H54 (cell line): ENCODE data around the gene GPC6.

Source experiments
- DNase-seq: peaks from one replicate; pipeline ENCODE4 v3.0.0; 2011; ENCODE audit warnings: low spot score, mixed read lengths; ENCODE audit not compliant: insufficient read length
- FAIRE-seq: peaks from 3 replicates; lab custom pipeline; 2011; peaks lifted over from hg19 to GRCh38; lab: Jason Lieb, UNC
- POLR2A ChIP-seq: IDR thresholded peaks from 2 replicates; pipeline ENCODE4 v1.6.1; 2011; ENCODE audit warnings: low read depth, mild to moderate bottlenecking, low read length

The GPC6 gene

GRCh38 chr13:93577105-93577504, 350.5 kb downstream of the GPC6 start:
- no peak for DNase-seq
- peak; percentile 45 for FAIRE-seq
- TF ChIP-seq POLR2A, result no peak

GRCh38 chr13:93589788-93590187, 363.2 kb downstream of the GPC6 start:
- no peak for TF ChIP-seq POLR2A
- no peak for DNase-seq
- no peak for FAIRE-seq

GRCh38 chr13:93603043-93603442, 376.4 kb downstream of the GPC6 start:
- DNase-seq (peak; percentile 5), FAIRE-seq (peak; percentile 99)
- no peak for TF ChIP-seq POLR2A

GRCh38 chr13:93614776-93615175, 388.2 kb downstream of the GPC6 start:
- no peak for DNase-seq
- FAIRE-seq, result no peak
- no peak for TF ChIP-seq POLR2A

GRCh38 chr13:93620181-93620765, 393.7 kb downstream of the GPC6 start:
- peak; percentile 50 for FAIRE-seq
- TF ChIP-seq POLR2A, result no peak
- DNase-seq, result no peak

GRCh38 chr13:93621051-93621450, 394.4 kb downstream of the GPC6 start:
- TF ChIP-seq POLR2A, result no peak
- FAIRE-seq, result no peak

GRCh38 chr13:93621966-93622365, 395.4 kb downstream of the GPC6 start:
- TF ChIP-seq POLR2A, result no peak
- DNase-seq (no peak), FAIRE-seq (no peak)

More at GRCh38 chr13:93621051-93621450, 394.4 kb downstream of the GPC6 start:
- no peak for DNase-seq

- DNase-seq, result no peak
- TF ChIP-seq POLR2A, result no peak
- FAIRE-seq, result peak; percentile 69
Measured at GRCh38 chr13:93624311-93624777, 397.7 kb downstream of the GPC6 start.

GRCh38 chr13:93625536-93625935, 398.9 kb downstream of the GPC6 start:
- FAIRE-seq (no peak), DNase-seq (no peak)
- no peak for TF ChIP-seq POLR2A

- no peak for TF ChIP-seq POLR2A
- FAIRE-seq (no peak), DNase-seq (no peak)
Measured at GRCh38 chr13:93628136-93628797, 401.7 kb downstream of the GPC6 start.

GRCh38 chr13:93635616-93636032, 409.0 kb downstream of the GPC6 start:
- DNase-seq (no peak), FAIRE-seq (peak; percentile 84)
- no peak for TF ChIP-seq POLR2A

- DNase-seq, result no peak
- TF ChIP-seq POLR2A, result no peak
- FAIRE-seq, result peak; percentile 57
Measured at GRCh38 chr13:93637852-93638251, 411.2 kb downstream of the GPC6 start.

GRCh38 chr13:93640452-93640851, 413.8 kb downstream of the GPC6 start:
- no peak for DNase-seq
- no peak for TF ChIP-seq POLR2A
- no peak for FAIRE-seq

GRCh38 chr13:93646245-93646644, 419.6 kb downstream of the GPC6 start:
- DNase-seq (no peak), FAIRE-seq (peak; percentile 60)
- TF ChIP-seq POLR2A, result no peak

- no peak for DNase-seq
- FAIRE-seq, result no peak
- TF ChIP-seq POLR2A, result no peak
Measured at GRCh38 chr13:93649496-93649895, 422.9 kb downstream of the GPC6 start.
